ENCODE results near the gene TCF23. TPM values are rescaled to one million over a fixed set of nuclear protein-coding genes. Genes with fewer than 3 reads are reported as not detected.

Gene TCF23
- total RNA-seq, 1 experiment from 2014 or later = 0.03 TPM

- BruUV-seq (replicated peaks) = no TSS peak
- Histone ChIP-seq H3K27me3 (ENCODE audit: control insufficient read depth, insufficient read depth, low read length) (no peaks in the 10 kb centered on the region), H3K9me3 (ENCODE audit: control insufficient read depth, insufficient read depth, low read depth, low read length) (no peaks in the 10 kb centered on the region), H3K4me1 (ENCODE audit: control insufficient read depth, insufficient read depth, low read length) (peaks cover 4% of the 10 kb centered on the region), H3K4me3 (ENCODE audit: low read depth in 2 of 2, low read length in 2 of 2) (no peak overlapping the region), H3K27ac (ENCODE audit: low read length) (no peak overlapping the region), H3K36me3 (ENCODE audit: control insufficient read depth, insufficient read depth, low read length) (no peaks in the 10 kb centered on the region)
- DNase-seq (ENCODE audit: low read depth, low spot score) (no peak), ATAC-seq (no peak)
- POLR2A ChIA-PET = no interaction called here
- CTCF ChIA-PET = no interaction called here
- TF ChIP-seq TCF7L2 (IDR thresholded peaks at IDR 0.05; ENCODE audit: low read depth, low read length) (no peak), CTCF (IDR thresholded peaks at IDR 0.05) (no peak), POLR2AphosphoS5 (IDR thresholded peaks at IDR 0.05; ENCODE audit: low read depth, low read length) (no peak), SIN3A (IDR thresholded peaks at IDR 0.05; ENCODE audit: borderline replicate concordance, insufficient read depth, low read depth, low read length) (no peak), REST (IDR thresholded peaks at IDR 0.05; ENCODE audit: insufficient read depth in 1 of 2, low read depth in 2 of 2, low read length in 1 of 2) (no peak)
- intact Hi-C loops (cut with micrococcal nuclease; ENCODE audit: unreplicated experiment) (no loop called here), in situ Hi-C loops (cut with HindIII; ENCODE audit: low pct_unique_long_range_greater_than_20kb, low sequenced_read_pairs) (no loop called here)
Observed at GRCh38 chr2:27115519-27115918, 33.3 kb upstream of the TCF23 start.

- in situ Hi-C loops (cut with HindIII; ENCODE audit: low pct_unique_long_range_greater_than_20kb, low sequenced_read_pairs) (no loop called here), intact Hi-C loops (cut with micrococcal nuclease; ENCODE audit: unreplicated experiment) (no loop called here)
- TF ChIP-seq SIN3A (IDR thresholded peaks at IDR 0.05; ENCODE audit: borderline replicate concordance, insufficient read depth, low read depth, low read length) = no peak
- no peak for TF ChIP-seq POLR2AphosphoS5 (IDR thresholded peaks at IDR 0.05; ENCODE audit: low read depth, low read length)
- TF ChIP-seq REST (IDR thresholded peaks at IDR 0.05; ENCODE audit: insufficient read depth in 1 of 2, low read depth in 2 of 2, low read length in 1 of 2) = no peak
- no peak for TF ChIP-seq TCF7L2 (IDR thresholded peaks at IDR 0.05; ENCODE audit: low read depth, low read length)
- no peak for TF ChIP-seq CTCF (IDR thresholded peaks at IDR 0.05)
- BruUV-seq (replicated peaks) = no TSS peak
- H3K4me1 ChIP-seq (ENCODE audit: control insufficient read depth, insufficient read depth, low read length) = peaks cover 4% of the 10 kb centered on the region
- no peaks in the 10 kb centered on the region for H3K9me3 ChIP-seq (ENCODE audit: control insufficient read depth, insufficient read depth, low read depth, low read length)
- no peaks in the 10 kb centered on the region for H3K36me3 ChIP-seq (ENCODE audit: control insufficient read depth, insufficient read depth, low read length)
- H3K27me3 ChIP-seq (ENCODE audit: control insufficient read depth, insufficient read depth, low read length) = no peaks in the 10 kb centered on the region; the same call in 1 of the 2 replicates
- POLR2A ChIA-PET = interaction anchor here (0.6 kb wide), 1 partner anchor 94 kb away, joined by 4 read pairs; the partner anchor contains the start of gene SLC5A6
- CTCF ChIA-PET = interaction anchor here (0.6 kb wide), 1 partner anchor 36 kb away, joined by 4 read pairs; no protein-coding TSS in a partner anchor
- DNase-seq (ENCODE audit: low read depth, low spot score) (no peak), ATAC-seq (peak; percentile 31)
- H3K4me3 ChIP-seq (ENCODE audit: low read depth in 2 of 2, low read length in 2 of 2) = peak overlapping the region; percentile 54 to 64
- H3K27ac ChIP-seq (ENCODE audit: low read length) = no peak overlapping the region
Observed at GRCh38 chr2:27117995-27118524, 30.7 kb upstream of the TCF23 start.
